SK-MEL-5 (cell line): Measurements from ENCODE around the gene GIMAP8. TPM values are rescaled to one million over a fixed set of nuclear protein-coding genes. Genes with fewer than 3 reads are reported as not detected.

Experiments
- DNase-seq: peaks from one replicate; pipeline ENCODE4 v3.0.0-alpha.2; 2016; ENCODE audit warnings: low read depth, low spot score
- in situ Hi-C: cut with HindIII; loops from 2 replicates; pipeline ENCODE4 v1.10.0; 2016; ENCODE audit warnings: low sequenced_read_pairs, high pct_unique_total_duplicates, low pct_unique_long_range_greater_than_20kb
- polyA plus RNA-seq, 2 experiments: library from polyadenylated mRNA; depleted of rRNA; stranded (reverse); fragments of >200 nt; gene quantifications; 2 replicates each; pipeline ENCODE4 v1.2.3, GENCODE V29; 2015
- total RNA-seq: library from RNA; depleted of rRNA; stranded (reverse); fragments of >200 nt; shearing (Covaris generic); gene quantifications from 2 replicates; pipeline ENCODE4 v1.2.3, GENCODE V29; 2014; rRNA removed

The GIMAP8 gene
- not detected in 2 replicates for total RNA-seq
- not detected in 2 replicates for polyA plus RNA-seq (2015; cell fraction: cytosol; rRNA removed)
- polyA plus RNA-seq (2015; cell fraction: nucleus; rRNA removed), result not detected in 2 replicates

GRCh38 chr7:150450491-150451001, at the start of gene GIMAP8:
TSS of gene GIMAP8 (plus strand) at chr7:150450630. CDS start at chr7:150466699, 16,069 bp downstream.
- no peak for DNase-seq

DNA sequence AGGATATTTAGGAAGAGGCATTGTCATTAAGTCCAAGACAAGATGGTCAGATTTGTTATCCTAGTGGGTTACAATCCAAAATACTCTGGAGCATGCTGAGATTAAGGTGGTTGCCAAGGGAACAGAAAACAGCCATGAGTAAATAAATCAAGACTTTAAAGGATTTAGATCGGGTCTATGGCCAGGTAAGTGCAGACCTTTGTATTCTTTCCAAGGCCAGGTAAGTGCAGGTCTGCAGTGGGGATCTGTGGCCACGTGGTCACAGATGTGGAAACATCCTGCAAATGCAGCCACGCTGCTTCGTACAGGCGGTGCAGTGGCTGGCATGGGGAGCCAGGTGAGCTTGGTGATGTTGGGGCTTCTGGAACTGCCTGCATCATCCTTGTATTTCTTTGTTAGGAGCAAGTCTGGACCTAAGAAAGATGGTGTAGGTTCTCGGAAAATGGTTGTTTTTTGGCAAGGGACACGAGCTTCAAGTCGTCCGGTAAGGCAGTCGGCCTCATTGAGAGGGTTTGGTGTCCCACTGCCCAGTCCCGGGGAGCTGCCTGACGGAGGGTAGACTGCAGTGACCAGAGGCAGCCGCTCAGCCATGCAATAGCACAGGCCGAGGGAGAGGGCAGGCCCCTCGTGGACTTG, 49.5 kb upstream of the GIMAP8 start:
- no peak for DNase-seq
- in situ Hi-C loops, result no loop called here

More at GRCh38 chr7:150450491-150451001, at the start of gene GIMAP8:
- in situ Hi-C loops, result no loop called here

GRCh38 chr7:150401424-150401790, 49.0 kb upstream of the GIMAP8 start:
- in situ Hi-C loops, result no loop called here
- peak; percentile 86 for DNase-seq

DNA sequence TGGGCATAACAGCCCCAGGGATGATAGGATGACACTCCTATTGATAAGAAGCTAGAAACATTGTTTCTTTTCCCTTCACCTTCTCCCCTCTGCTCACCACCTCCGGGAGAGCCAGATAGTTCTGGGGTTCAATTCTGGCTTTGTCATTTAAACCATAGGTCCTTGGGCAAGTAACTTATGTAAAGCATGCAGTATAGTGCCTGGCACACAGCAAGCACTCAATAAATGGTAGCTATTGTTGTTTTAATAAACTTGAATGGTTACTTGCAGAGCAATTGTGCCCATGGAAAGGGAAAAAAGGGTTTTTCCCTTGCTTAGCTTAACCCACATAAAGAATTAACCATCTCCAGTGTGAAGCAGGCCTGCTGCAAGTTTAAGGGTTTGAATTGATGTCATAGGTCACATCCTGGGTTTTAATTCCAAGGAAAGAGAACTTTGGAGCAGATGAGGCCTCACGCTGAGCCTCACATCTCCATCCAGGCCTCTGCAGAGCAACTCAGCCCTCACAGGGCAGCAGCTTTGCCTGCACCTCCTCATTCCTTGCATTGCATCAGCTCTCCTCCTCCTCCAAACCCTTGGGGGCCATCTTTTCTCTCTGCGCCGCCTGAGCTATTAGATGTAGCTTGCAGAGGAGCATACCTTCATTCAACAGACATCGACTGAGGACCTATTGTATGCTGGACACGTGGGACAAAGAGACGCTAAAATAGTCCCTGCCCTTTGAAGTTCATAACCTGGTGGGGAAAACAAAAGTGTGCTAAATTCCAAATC, 48.4 kb upstream of the GIMAP8 start:
- no peak for DNase-seq
- in situ Hi-C loops, result no loop called here

GRCh38 chr7:150402671-150403321, 47.6 kb upstream of the GIMAP8 start:
- no peak for DNase-seq
- in situ Hi-C loops, result no loop called here

DNA sequence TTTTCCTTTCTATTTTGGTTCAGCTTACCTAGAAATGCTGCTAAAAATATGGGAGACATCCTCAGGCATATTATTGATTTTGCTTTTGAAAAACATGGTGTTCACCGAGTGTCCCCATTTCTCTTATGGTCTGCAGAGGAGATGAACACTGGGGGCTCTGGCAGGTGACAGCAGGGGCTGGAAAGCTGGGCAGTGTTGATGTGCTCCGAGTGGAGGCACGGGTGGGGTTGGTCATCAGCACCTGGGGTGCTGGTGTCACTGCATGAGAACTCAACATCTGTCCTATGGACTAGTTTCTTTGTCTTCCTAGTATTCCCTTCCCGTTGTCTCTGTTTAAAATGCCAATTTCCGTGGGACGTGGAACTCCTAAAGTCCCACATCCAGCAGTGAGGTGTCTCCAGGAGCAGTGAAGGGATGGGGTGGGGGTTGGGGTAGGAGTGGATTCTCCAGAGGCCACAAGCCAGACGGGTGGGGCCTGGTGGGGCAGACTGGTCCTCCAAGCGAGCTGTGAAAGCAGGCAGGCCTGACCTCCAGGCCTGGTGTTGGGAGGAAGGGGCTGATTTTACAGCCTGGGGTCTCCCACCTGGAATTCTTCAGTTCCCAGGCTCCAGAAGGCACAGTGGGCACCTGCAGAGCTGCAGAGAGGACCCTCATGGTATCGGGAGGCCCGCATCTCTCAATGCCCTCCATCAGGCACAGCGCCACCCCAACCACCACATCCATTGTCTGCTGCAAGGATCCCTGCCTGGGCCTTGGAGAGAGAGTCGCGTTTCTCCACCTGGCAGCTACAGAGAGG, 46.9 kb upstream of the GIMAP8 start:
- DNase-seq, result no peak
- in situ Hi-C loops, result no loop called here

DNA sequence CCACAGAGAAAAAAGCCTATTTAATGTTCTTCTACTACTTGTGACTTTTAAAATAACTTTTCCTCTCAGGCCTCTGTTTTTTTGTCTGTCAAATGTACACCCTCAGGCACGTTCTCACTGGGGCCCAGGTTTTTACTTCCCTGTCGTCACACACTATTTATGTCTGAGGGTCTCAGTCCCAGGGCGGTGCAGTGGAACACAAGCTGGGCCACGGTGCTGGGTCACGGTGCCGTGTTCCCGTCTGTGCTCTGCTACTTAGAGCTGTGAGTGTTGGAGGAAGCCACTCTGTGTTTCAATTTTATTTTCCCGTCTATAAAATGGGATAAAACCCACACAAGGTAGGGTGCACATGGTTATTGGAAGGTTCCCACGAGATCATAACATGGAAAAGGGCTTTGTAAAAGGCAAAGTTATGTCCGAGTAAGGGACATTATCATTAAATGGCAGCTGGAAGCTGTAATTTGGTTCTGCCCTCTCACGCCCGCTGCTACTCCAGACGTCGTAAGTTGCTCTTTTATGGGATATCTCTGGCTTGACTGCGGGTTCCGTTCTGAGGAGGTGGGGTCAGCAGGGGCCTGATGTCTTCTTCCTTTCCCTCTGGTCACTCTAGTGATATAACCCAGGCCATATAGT, 46.1 kb upstream of the GIMAP8 start:
- DNase-seq, result no peak
- in situ Hi-C loops, result no loop called here

DNA sequence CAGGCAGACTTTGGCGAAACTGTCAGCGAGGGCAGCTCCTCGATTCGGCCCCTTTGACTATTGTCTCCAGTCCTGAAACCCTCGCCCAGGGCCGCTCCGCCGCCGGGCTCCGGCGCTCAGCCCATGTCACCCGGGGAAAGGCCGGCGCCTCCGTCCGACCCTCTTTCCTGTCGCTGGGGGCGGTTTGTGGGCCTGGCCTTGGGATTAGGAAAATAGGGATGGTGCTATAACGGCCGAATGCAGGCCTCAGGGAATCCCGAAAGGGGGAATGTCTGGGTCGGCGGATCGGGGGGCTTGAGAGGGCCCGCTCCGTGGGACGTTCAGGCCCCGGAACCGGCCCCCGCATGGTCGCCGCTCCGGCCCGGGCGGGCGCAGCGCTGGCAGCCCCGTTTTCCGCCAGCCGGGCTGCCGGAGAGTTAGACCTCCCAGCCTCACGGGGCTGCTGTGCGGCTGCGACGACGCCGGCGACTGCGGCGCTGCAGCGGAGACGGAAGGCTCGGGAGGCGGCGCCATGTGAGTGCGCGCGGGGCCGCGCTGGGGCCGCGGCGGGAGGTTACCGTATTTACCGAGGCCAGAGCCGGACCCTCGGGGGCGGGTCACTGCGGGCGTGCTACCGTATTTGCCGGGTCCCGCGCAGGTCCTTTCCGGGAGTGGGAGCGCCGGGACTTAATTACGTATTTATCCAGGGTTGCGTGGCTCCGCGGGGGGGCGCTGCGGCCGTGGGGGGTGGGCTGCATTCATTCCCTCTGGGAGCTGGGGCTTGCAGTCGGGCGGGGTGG, 45.4 kb upstream of the GIMAP8 start:
- in situ Hi-C loops, result no loop called here

DNA sequence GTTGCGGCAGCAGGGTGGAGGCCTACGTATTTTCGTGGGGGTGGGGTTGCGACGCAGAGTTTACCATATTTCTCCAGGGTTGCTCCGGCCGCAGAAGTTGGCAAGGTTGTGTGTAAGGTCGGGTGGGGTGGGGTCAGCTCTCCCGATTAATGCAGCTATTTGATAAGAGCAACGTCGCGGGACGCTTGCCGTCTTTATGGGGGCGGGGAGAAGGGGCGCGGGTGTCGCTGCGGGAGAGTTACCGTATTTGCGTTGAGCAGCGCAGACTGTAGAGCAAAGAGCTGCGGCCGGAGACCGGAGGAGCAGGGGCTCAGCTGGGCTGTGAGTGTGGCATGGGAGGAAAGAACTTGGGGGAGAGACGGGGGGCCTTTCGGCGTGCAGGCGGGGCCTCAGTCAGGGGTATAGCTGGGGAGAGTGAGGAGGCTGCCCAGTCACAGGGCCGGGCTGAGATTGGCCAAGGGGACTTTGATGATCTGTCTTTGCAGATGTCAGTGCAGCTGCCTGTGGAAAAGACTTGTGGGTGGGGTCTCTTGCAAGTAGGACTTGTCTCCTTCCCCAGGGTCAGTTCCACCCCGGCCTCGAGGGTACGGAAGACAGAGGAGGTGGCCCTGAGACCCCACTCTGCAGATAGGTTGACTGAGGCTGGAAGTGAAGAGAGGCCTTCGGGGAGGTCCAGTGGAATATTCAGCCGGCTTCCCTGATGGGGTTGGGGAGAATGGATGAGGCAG, 44.7 kb upstream of the GIMAP8 start:
- DNase-seq, result no peak
- in situ Hi-C loops, result no loop called here

More for the DNA sequence above, 45.4 kb upstream of the GIMAP8 start:
- DNase-seq, result peak; percentile 82

GRCh38 chr7:150406312-150406566, 44.2 kb upstream of the GIMAP8 start:
- DNase-seq, result no peak
- in situ Hi-C loops, result no loop called here

DNA sequence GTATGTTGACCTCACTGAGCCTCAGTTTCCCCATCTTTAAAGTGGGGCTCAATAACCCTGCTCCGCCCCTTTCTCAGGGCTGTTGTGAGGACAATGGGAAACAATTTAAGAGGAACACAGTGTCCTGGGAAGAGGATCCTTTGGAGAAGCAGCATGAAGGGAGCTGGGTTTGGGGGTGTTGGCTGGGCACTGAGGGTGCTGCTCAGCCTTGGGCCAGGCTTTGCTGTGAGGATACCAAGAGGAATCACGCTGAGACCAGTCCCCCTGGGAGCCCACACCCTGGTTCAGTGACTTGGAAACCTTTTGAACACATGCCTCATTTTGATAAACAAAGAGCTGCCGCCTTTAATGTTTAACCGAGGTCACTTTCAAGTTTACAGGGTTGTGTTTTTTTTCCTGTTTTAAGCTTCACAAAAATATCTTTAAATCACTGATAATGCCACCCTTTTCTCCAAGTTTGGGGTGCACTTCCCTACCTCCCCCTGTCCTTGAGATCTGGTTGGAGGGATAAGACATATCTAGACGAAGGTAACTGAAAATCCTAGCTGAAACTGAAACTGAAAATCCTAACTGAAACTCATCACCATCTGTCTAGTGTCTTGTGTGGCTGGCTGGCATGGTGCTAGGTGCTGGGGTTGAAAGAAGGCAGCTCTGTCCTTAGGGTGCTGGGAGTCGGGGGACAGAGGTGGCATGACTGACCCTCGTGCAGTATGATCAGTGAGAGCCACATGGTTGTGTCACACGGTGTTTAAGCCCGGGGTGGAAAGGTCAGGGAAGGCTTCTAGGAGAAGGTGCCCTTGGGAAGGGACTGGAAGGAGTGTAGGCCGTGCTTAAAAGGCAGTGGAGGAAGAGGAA, 43.6 kb upstream of the GIMAP8 start:
- in situ Hi-C loops, result no loop called here
- no peak for DNase-seq

DNA sequence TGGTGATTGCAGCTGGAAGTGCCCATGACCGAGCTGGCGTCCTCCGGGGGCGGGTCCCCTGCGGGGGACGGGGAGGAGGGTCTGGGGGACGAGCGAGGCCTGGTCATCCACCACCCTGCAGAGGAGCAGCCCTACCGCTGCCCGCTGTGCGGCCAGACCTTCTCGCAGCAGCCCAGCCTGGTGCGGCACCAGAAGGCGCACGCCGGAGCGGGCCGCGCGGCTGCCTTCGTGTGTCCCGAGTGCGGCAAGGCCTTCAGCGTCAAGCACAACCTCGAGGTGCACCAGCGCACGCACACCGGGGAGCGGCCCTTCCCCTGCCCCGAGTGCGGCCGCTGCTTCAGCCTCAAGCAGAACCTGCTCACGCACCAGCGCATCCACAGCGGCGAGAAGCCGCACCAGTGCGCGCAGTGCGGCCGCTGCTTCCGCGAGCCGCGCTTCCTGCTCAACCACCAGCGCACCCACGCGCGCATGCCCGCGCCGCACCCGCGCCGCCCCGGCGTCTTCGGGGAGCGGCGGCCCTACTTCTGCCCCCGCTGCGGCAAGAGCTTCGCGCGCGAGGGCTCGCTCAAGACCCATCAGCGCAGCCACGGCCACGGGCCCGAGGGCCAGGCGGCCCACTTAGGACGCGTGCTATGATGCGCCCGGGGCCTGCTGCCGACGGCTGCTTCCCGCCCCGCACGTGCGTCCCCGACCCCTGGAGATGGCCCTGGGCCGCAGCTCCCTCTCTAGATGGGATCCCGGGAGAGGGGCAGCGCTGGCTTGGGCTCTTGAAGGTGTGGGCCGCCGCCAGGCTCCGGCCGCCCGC, 42.6 kb upstream of the GIMAP8 start:
- no peak for DNase-seq
- in situ Hi-C loops, result no loop called here

DNA sequence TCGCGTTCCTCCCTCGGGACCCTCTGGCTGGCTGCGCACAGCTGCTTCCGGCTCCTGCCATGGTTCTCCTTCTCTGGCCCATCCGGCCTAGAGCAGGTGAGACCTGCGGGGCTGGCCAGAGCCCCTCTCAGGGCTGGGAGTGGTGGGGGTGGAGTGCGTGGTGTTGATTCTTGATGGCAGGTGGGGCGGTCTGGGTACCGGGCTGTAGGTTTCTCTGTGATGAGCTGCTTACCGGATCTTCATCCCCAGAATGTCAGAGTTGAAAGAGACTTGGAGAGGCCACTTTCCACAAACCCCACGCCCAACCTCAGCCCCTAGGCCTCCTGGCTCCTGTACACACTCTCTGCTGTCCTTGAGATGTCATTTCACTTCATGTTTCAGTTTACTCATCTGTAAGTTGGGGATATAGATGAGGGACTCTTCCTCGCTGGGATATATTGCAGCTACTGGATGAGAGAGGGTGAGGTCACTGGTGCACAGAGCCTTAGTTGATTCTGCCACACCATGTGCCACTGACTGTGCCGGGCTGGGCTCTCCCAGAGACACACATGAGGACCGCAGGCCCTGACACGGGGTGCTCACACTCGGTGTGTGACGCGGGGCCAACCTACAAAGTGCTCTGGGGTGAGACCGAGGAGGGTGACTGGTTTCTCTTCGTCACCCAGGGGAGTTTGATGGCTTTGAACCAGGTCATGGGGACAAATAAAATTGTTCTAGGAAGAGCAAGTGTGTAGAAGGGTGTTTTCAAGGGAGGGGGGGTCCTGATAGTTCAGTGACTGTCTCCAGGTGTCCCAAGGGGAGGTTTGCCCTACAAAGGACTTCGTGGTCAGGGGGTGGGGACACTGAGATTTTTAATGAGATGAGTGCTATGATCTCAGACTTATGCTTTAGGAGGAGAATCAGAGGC, 41.8 kb upstream of the GIMAP8 start:
- in situ Hi-C loops, result no loop called here
- no peak for DNase-seq
